Measurements from ENCODE around the gene C1QB. TPM values are rescaled to one million over a fixed set of nuclear protein-coding genes. Genes with fewer than 3 reads are reported as not detected.

C1QB gene, protein sequence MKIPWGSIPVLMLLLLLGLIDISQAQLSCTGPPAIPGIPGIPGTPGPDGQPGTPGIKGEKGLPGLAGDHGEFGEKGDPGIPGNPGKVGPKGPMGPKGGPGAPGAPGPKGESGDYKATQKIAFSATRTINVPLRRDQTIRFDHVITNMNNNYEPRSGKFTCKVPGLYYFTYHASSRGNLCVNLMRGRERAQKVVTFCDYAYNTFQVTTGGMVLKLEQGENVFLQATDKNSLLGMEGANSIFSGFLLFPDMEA
- total RNA-seq: 100 to 1,000 TPM in 2 of 4 donors, 10 to 100 TPM in 1, 1 to 10 TPM in 1; 7.1 to 240 (median 110) TPM

DNA sequence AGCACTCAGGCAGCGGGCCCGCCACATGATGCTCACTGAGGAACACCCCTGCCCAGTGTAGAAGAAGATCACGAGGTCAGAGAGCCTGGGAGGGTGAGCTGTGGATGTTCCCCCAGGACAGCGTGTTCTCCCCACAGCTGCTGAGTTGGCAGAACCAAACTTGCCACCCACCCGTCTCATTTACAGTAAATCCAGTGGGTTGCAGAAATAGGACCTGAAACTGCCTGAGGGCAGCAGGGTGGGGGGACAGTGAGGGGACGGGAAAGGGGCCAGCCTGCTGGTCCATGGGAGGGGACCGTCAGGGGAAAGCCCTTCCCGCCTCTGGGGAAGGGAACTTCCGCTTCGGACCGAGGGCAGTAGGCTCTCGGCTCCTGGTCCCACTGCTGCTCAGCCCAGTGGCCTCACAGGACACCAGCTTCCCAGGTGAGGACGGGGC is at the start of gene C1QB:
C1QB (plus strand) TSS at position 356 of the 436 bp plus-strand sequence. CDS start 6,227 bp downstream, outside the sequence.
- H3K27ac ChIP-seq: peak within 1 kb of the TSS in 2 of 4 donors; percentile 29 to 61
- peaks cover 0 to 67% (median 0%) of the 10 kb centered on the region in 4 donors for H3K27me3 ChIP-seq
- H3K4me3 ChIP-seq: peak within 1 kb of the TSS in 3 of 4 donors; percentile 15 to 49 (median 30)
- no peak for DNase-seq
- 70% methylated on average over 10 of the region's 13 CpGs; no CpG with 5 or more reads in 1 of the 2 donors for WGBS, 2 donors
- no peaks in the 10 kb centered on the region for H3K4me1 ChIP-seq
- intact Hi-C loops (cut with DNase I): no loop called here
- TF ChIP-seq POLR2A (IDR thresholded peaks at IDR 0.05): peak in 2 of 4 donors; percentile 14 to 41
- TF ChIP-seq, protein P1, sequence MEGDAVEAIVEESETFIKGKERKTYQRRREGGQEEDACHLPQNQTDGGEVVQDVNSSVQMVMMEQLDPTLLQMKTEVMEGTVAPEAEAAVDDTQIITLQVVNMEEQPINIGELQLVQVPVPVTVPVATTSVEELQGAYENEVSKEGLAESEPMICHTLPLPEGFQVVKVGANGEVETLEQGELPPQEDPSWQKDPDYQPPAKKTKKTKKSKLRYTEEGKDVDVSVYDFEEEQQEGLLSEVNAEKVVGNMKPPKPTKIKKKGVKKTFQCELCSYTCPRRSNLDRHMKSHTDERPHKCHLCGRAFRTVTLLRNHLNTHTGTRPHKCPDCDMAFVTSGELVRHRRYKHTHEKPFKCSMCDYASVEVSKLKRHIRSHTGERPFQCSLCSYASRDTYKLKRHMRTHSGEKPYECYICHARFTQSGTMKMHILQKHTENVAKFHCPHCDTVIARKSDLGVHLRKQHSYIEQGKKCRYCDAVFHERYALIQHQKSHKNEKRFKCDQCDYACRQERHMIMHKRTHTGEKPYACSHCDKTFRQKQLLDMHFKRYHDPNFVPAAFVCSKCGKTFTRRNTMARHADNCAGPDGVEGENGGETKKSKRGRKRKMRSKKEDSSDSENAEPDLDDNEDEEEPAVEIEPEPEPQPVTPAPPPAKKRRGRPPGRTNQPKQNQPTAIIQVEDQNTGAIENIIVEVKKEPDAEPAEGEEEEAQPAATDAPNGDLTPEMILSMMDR (IDR thresholded peaks at IDR 0.05): no peak
- H3K36me3 ChIP-seq: no peaks in the 10 kb centered on the region
- H3K9me3 ChIP-seq: no peaks in the 10 kb centered on the region

DNA sequence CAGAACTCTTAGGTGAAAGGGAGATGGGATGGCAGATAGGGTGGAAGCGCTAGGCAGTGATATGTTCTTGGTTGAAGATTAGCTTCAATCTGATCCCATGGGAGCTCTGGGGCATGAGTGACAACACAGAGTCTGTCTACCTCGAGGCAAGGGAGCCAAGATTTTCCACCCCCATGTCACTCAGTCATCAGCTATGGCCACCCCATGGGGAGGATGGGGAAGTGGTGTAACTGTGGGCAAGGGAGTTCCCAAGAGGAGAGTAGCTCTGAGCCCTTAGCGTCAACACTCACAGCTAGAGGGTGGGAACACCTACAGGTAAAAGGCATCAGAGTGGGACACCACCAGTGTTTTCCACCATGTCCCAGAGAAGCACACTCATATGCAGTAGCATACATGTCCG is 46.9 kb upstream of the C1QB start:
- intact Hi-C loops (cut with DNase I): no loop called here
- TF ChIP-seq POLR2A (IDR thresholded peaks at IDR 0.05): no peak
- TF ChIP-seq, protein P1 (IDR thresholded peaks at IDR 0.05): no peak
- 40 to 58% methylated on average over 4 of the region's 4 CpGs for WGBS, 2 donors
- Histone ChIP-seq H3K36me3 (no peaks in the 10 kb centered on the region), H3K4me1 (no peaks in the 10 kb centered on the region), H3K27me3 (peaks cover 0 to 98% (median 0%) of the 10 kb centered on the region in 4 donors), H3K27ac (no peak overlapping the region), H3K4me3 (no peak overlapping the region), H3K9me3 (no peaks in the 10 kb centered on the region)
- no peak for DNase-seq

DNA sequence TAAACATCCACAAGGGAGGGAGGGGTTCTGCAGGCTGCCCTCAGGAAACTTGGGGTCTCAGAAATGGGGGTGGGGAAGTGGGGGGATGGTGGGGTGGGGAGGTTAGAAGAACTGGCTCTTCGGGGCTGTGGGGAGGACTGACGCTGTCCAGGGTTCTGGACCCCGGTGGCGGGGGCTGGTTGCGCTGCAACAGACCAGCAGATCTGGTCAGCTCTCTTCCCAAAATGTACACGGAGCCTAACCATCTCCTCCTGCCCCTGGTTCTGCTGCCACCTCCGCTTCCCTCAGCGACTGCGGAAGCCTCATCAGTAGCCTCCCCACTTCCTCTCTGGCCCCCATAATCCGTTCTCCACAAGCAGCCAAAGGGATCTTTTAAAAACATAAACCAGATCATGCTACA is 45.9 kb upstream of the C1QB start:
- intact Hi-C loops (cut with DNase I): no loop called here

DNA sequence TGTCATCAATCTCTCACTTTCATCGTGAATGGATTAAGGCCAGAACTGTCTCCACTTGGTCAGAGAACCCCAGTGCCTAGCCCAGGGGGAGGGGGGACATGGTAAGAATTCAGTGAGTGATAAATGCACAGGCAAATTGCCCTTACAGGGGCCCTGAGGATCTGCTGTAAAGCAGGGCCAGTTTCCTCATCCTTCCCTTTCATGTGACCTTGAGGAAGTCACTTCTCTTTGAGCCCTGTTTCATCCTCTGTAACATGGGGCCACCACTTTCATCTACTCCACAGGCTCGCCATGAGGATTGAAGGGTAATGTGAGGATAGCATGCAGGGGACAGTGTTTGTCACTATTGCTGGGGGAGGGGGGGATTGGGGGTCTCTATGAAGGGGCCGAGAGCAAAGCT is 44.7 kb upstream of the C1QB start:
- Histone ChIP-seq H3K4me1 (no peaks in the 10 kb centered on the region), H3K36me3 (no peaks in the 10 kb centered on the region), H3K4me3 (no peak overlapping the region), H3K27me3 (peaks cover 0 to 98% (median 0%) of the 10 kb centered on the region in 4 donors), H3K9me3 (no peaks in the 10 kb centered on the region), H3K27ac (no peak overlapping the region)
- intact Hi-C loops (cut with DNase I): no loop called here
- TF ChIP-seq POLR2A (IDR thresholded peaks at IDR 0.05): no peak
- TF ChIP-seq, protein P1 (IDR thresholded peaks at IDR 0.05): no peak
- no peak for DNase-seq
- 44 to 54% methylated on average over 2 of the region's 3 CpGs for WGBS, 2 donors

More for the DNA sequence above, 45.9 kb upstream of the C1QB start:
- WGBS, 2 donors: 11 to 19% methylated on average over 9 to 10 of the region's 10 CpGs
- H3K4me3 ChIP-seq: no peak overlapping the region
- H3K27me3 ChIP-seq: peaks cover 0 to 98% (median 0%) of the 10 kb centered on the region in 4 donors
- H3K36me3 ChIP-seq: no peaks in the 10 kb centered on the region
- TF ChIP-seq POLR2A (IDR thresholded peaks at IDR 0.05): no peak
- TF ChIP-seq, protein P1 (IDR thresholded peaks at IDR 0.05): no peak
- no peaks in the 10 kb centered on the region for H3K4me1 ChIP-seq
- no peaks in the 10 kb centered on the region for H3K9me3 ChIP-seq
- no peak for DNase-seq
- H3K27ac ChIP-seq: no peak overlapping the region

DNA sequence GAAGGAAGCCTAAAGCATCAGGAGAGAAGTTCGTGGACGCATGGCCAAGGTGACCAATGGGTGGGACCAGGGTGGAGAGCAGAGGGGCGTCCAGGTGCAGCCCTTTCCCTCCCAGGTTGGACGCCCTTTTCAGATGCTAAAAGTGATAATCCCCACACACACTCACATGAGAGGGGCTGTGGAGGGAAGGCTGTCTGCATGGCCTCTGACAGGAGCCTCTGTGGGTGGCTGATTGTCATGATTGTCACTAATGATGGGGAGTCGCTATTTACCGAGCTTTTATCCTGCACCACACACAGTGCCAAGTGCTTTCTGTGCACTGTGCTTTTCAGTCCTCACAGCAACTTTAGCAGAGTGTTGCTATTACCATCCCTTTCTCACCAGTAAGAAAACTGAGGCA is 43.7 kb upstream of the C1QB start:
- TF ChIP-seq POLR2A (IDR thresholded peaks at IDR 0.05): no peak
- TF ChIP-seq, protein P1 (IDR thresholded peaks at IDR 0.05): no peak
- Histone ChIP-seq H3K9me3 (no peaks in the 10 kb centered on the region), H3K4me3 (no peak overlapping the region), H3K27me3 (peaks cover 0 to 98% (median 0%) of the 10 kb centered on the region in 4 donors), H3K36me3 (no peaks in the 10 kb centered on the region), H3K27ac (no peak overlapping the region), H3K4me1 (no peaks in the 10 kb centered on the region)
- intact Hi-C loops (cut with DNase I): no loop called here
- DNase-seq: no peak
- WGBS, 2 donors: 9 to 13% methylated on average over 5 to 6 of the region's 6 CpGs

Measured in esophagus squamous epithelium (tissue), 5 donors.